GM23338 (cell line): ENCODE results near the gene PBX3.

Source experiments
- CREB1 ChIP-seq: fragments of 250-450 bp; sonication (Bioruptor Pico); IDR thresholded peaks from 2 replicates; pipeline ENCODE4 v1.5.0; 2020; ENCODE audit warnings: low read depth, mild to moderate bottlenecking, moderate library complexity
- CTCF ChIP-seq, 2 experiments: fragments of 200-600 bp in 1 of 2; sonication (generic) in 1 of 2; conservative IDR thresholded peaks; 2 replicates each; pipeline versions ENCODE4 v1.5.1 to v1.6.1; 2016 to 2017; ENCODE audit warnings: antibody characterized with exemption in 2 of 2, low read depth in 2 of 2, mild to moderate bottlenecking in 2 of 2, moderate library complexity in 1 of 2
- EZH2 ChIP-seq: fragments of 200-600 bp; sonication (generic); IDR thresholded peaks from one replicate; pipeline ENCODE4 v1.8.0; 2017; ENCODE audit warnings: antibody characterized with exemption, mild to moderate bottlenecking, low read depth; ENCODE audit not compliant: unreplicated experiment
- EZH2phosphoT487 ChIP-seq: fragments of 200-600 bp; sonication (generic); IDR thresholded peaks from one replicate; pipeline ENCODE4 v1.8.1; 2018; ENCODE audit warnings: antibody characterized with exemption; ENCODE audit not compliant: unreplicated experiment
- JUNB ChIP-seq: IDR thresholded peaks from one replicate; pipeline ENCODE4 v1.6.1; 2016; ENCODE audit warnings: antibody characterized with exemption; ENCODE audit not compliant: unreplicated experiment
- NANOG ChIP-seq: IDR thresholded peaks from 2 replicates; pipeline ENCODE4 v1.6.1; 2016; ENCODE audit warnings: antibody characterized with exemption, borderline replicate concordance
- POLR2AphosphoS5 ChIP-seq: IDR thresholded peaks from 2 replicates; pipeline ENCODE4 v1.6.1; 2016; ENCODE audit warnings: antibody characterized with exemption, low read depth
- REST ChIP-seq: IDR thresholded peaks from one replicate; pipeline ENCODE4 v1.6.1; 2018; ENCODE audit warnings: antibody characterized with exemption; ENCODE audit not compliant: unreplicated experiment
- ZNF331 ChIP-seq: fragments of 250-450 bp; sonication (Bioruptor Pico); IDR thresholded peaks from 2 replicates; pipeline ENCODE4 v1.5.0; 2020; ENCODE audit warnings: low read depth, mild to moderate bottlenecking, moderate library complexity
- TF ChIP-seq, protein P1 (sequence below): IDR thresholded peaks from 2 replicates; pipeline ENCODE4 v1.6.1; 2016; ENCODE audit warnings: antibody characterized with exemption

DNA sequence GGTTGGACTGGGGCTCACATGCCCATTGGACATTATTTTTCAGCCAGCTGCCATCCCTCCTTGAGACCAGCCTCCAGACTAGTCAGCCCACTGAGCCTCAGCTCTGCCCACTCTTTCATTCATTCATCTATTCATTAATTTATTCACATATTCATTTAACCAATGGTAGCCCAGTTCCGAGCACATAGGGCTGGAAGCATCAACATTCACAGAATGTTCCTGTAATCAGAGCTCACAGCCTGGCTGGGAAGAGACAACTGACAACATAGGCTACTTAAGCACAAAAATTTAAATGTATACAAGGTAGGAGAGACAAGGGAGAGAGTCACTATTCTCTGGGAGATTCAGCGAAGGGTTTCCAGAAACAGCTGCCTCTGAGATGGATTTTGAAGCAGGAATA, 17.0 kb upstream of the PBX3 start:
- TF ChIP-seq EZH2phosphoT487 (no peak), CTCF (conservative IDR thresholded peaks at IDR 0.05; ENCODE audit: low read depth in 2 of 2) (no peak), POLR2AphosphoS5 (no peak), NANOG (no peak), EZH2 (no peak), CREB1 (CRISPR knock-in tag) (no peak), REST (no peak), JUNB (no peak), ZNF331 (CRISPR knock-in tag) (no peak)
- TF ChIP-seq, protein P1, sequence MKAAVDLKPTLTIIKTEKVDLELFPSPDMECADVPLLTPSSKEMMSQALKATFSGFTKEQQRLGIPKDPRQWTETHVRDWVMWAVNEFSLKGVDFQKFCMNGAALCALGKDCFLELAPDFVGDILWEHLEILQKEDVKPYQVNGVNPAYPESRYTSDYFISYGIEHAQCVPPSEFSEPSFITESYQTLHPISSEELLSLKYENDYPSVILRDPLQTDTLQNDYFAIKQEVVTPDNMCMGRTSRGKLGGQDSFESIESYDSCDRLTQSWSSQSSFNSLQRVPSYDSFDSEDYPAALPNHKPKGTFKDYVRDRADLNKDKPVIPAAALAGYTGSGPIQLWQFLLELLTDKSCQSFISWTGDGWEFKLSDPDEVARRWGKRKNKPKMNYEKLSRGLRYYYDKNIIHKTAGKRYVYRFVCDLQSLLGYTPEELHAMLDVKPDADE = no peak
